Stimulated activated CD4-positive, alpha-beta T cell treated with anti-CD3 and anti-CD28 coated beads, Interleukin-1b, Interleukin-23, amount 100 ng/mL, for 4 hours (primary cell): ENCODE measurements around the gene FARS2.
"Not testable (repeated sequence)": the region's sequence is repeated elsewhere in the genome, so short reads cannot be mapped to it uniquely, and the experiment has no call there.

Experiments used
- DNase-seq, 2 donors: peaks; one replicate each; pipeline ENCODE4 v3.0.0-alpha.2; 2020; ENCODE audit warnings: low read depth in 2 of 2

Gene FARS2

GRCh38 chr6:5693225-5694145 lies 432.2 kb downstream of the FARS2 start:
- DNase-seq, result no peak

- DNase-seq, result no peak
Measured at GRCh38 chr6:5695260-5696245, 434.2 kb downstream of the FARS2 start.

- DNase-seq, result no peak
Measured at GRCh38 chr6:5697508-5697907, 436.2 kb downstream of the FARS2 start.

- no peak for DNase-seq
Measured at GRCh38 chr6:5698318-5698717, 437.0 kb downstream of the FARS2 start.

- not testable (repeated sequence) for DNase-seq
Measured at GRCh38 chr6:5699064-5699463, 437.8 kb downstream of the FARS2 start.

GRCh38 chr6:5701174-5701573 lies 439.9 kb downstream of the FARS2 start:
- DNase-seq, result no peak

- no peak for DNase-seq
Measured at GRCh38 chr6:5704708-5705107, 443.4 kb downstream of the FARS2 start.

GRCh38 chr6:5705252-5705651 lies 443.9 kb downstream of the FARS2 start:
- no peak for DNase-seq

GRCh38 chr6:5706124-5707033 lies 445.1 kb downstream of the FARS2 start:
- no peak for DNase-seq

GRCh38 chr6:5707281-5708045 lies 446.1 kb downstream of the FARS2 start:
- DNase-seq, result no peak

GRCh38 chr6:5710516-5710915 lies 449.2 kb downstream of the FARS2 start:
- no peak for DNase-seq

- DNase-seq, result no peak
Measured at GRCh38 chr6:5710936-5711335, 449.6 kb downstream of the FARS2 start.

GRCh38 chr6:5712349-5713215 lies 451.3 kb downstream of the FARS2 start:
- no peak for DNase-seq

GRCh38 chr6:5713519-5713918 lies 452.2 kb downstream of the FARS2 start:
- no peak for DNase-seq

GRCh38 chr6:5718231-5718947 lies 457.1 kb downstream of the FARS2 start:
- DNase-seq, result no peak

- DNase-seq, result no peak
Measured at GRCh38 chr6:5723841-5724691, 462.8 kb downstream of the FARS2 start.

- no peak for DNase-seq
Measured at GRCh38 chr6:5724911-5725310, 463.6 kb downstream of the FARS2 start.
